Stimulated activated CD8-positive, alpha-beta memory T cell treated with anti-CD3 and anti-CD28 coated beads, Interleukin-2, amount 100 ng/mL, for 48 hours (primary cell): ENCODE results near the gene AVPR1A.

Experiments
- DNase-seq, 2 donors: peaks; one replicate each; pipeline ENCODE4 v3.0.0-alpha.2; 2020; ENCODE audit warnings: low read depth in 2 of 2

AVPR1A gene

GRCh38 chr12:63095369-63095980 lies 55.5 kb downstream of the AVPR1A start:
- no peak for DNase-seq

DNA sequence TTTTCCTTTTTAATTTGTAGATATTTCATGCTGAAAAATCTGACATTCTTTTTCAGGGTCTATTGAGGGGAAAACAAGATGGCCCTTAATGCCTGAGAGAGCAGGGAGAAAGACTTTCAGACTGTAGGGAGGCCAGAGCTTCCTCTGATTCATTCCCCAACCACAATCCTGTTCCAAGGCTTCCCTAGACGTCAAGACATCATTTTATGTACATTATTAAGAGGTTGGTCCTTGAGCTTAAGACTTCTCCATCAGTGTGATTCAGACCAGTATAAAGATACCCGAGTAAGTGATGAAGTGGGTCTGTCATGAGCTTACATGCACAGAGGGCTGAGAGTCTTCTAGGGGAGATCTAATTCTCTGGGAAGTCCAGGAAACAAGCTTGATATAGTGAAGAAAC lies 57.3 kb downstream of the AVPR1A start:
- DNase-seq: no peak

DNA sequence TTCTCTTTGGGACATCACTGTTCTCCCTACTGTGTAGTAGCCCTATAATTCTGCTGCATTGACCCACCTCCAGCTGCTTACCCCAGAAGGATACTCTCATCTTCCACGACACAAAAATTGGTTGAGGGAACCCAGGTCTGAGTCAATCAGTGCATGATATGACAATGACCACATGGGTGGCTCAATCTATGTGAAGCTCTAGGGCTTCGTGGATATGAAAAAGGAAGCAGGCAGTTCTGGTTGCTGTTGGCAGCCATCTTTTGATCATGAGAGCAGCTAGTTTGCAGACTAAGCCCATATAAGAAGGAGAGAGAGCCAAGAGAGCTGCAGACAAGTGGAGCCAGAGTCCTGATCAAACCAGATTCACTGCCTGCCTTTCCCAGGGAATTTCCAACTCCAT lies 57.9 kb downstream of the AVPR1A start:
- no peak for DNase-seq
